LNCaP clone FGC (cell line): ENCODE data around the gene THPO.

Source experiments
- DNase-seq: peaks from one replicate; pipeline ENCODE4 v3.0.0-alpha.2; 2011; ENCODE audit warnings: low read depth
- H3K4me3 ChIP-seq: 2 replicates; pipeline ENCODE4 v1.5.1; 2011; ENCODE audit warnings: mild to moderate bottlenecking, low read depth, low read length, control low read depth
- CTCF ChIP-seq: IDR thresholded peaks from 2 replicates; pipeline ENCODE4 v1.5.1; 2012; ENCODE audit warnings: mild to moderate bottlenecking; ENCODE audit not compliant: control insufficient read depth, insufficient read depth; ENCODE audit errors: extremely low read depth

Gene THPO

GRCh38 chr3:184380627-184381260 is 2.7 kb upstream of the THPO start:
- no peak for DNase-seq
- H3K4me3 ChIP-seq = no peak overlapping the region
- TF ChIP-seq CTCF = no peak

DNA sequence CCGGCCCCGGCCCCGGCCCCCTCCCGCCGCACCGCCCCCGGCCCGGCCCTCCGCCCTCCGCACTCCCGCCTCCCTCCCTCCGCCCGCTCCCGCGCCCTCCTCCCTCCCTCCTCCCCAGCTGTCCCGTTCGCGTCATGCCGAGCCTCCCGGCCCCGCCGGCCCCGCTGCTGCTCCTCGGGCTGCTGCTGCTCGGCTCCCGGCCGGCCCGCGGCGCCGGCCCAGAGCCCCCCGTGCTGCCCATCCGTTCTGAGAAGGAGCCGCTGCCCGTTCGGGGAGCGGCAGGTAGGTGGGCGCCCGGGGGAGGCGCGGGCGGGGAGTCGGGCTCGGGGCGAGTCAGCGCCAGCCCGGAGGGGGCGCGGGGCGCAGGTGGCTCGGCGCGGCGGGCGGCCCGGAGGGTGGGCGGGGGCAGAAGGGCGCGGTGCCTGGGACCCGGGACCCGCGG is 2.2 kb upstream of the THPO start:
- no peak for DNase-seq
- peak overlapping the region; percentile 25 for H3K4me3 ChIP-seq
- TF ChIP-seq CTCF = no peak

DNA sequence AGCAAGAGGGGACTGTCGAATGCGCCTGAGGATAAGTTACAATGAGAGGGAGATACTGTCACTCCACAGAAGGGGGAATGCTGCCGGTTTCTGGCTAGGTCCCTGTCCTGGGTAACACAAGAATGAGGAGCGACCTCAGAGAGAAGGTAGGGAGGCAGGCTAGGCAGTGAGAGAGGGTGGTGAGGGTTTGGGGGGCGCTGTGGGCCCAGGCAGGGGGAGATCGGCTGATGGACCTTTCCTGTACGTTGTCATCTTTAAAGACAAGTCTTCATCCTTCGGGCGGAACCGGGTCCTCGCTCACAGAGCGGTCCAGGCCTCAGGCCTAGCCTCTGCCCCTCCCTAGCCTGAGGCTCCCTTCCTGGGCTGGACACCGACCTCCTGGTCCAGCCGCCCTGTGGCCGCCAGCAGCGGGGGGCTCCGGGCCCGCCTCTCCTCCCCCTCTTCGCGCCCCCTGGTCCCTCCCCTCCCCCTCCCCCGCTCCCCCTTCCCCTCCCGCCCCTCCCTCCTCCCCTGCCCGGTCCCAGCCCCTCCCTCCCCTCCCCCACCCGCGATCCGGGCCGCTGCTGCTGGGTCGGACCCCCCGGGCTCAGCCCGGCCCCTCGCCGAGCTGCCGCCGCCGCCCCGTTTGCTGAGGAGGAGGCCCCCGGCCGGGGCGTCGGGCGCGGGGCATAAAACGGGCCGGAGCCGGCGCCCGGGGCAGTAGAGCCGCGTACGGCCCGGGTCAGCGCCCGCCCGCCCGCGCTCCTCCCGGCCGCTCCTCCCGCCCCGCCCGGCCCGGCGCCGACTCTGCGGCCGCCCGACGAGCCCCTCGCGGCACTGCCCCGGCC is 1.6 kb upstream of the THPO start, which contains the start of gene CHRD:
CHRD (plus strand) TSS at position 697 of the 827 bp plus-strand sequence. CDS start 265 bp downstream, outside the sequence.
- no peak for TF ChIP-seq CTCF
- peak within 1 kb of the TSS; percentile 25 for H3K4me3 ChIP-seq
- DNase-seq = no peak

DNA sequence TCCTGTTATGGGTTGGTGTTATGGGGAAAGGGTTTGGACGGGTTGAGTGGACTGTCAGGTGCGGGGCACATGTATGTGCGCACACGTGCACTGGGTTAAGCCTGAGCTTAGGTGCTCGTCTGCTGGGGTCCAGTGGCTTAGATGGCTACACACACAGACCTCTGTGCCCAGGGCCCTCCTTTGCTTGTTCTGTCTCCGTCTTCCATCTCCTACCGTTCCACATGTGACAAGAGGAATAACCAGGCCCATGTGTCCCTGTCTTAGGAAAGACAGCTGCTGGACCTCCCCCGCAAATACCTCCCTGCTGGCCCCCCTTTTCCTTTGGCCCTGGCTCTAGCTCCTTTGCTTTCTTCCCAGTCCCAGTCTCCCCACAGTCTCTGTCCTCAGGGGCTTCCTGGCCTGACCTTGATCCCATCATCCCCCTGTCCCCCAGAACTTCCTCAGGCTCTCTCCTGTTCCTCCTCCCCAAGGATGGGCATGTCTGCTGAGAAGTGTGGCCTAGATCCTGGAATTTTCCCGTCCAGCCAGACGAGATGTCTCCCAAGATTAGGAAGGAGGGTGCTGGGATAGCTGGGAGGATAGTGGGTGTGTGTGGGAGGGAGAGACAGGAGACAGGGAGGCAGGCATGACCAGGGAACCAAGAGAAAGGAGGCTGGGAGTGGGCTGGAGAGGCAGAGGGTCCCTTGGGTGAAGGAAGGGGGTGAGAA is 797 bp upstream of the THPO start:
- no peak overlapping the region for H3K4me3 ChIP-seq
- DNase-seq = no peak

DNA sequence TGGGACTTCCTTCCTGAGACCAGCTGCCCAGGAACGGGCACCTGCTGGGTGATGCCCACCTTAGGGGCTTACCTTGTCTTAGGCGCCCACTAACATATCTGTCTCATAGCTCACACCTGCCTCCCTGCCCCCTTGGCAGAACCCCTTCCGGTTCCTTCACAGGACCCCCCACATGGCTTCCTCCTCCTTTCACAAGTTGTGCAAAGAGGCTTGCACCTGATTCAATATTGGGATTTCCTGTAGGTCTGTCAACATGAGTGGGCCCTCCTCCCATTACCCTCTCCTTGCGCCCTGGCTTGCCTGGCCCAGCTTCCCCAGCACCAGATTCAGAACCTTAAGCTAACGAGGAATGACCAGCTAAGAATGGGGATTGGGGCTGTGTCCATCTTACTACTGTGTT is 633 bp downstream of the THPO start:
- H3K4me3 ChIP-seq = no peak overlapping the region
- DNase-seq = no peak
- TF ChIP-seq CTCF = no peak

More for the DNA sequence above, 797 bp upstream of the THPO start:
- no peak for TF ChIP-seq CTCF

- no peak for DNase-seq
- H3K4me3 ChIP-seq = no peak overlapping the region
- no peak for TF ChIP-seq CTCF
Measured at GRCh38 chr3:184375747-184376461, 2.1 kb downstream of the THPO start.
